ENCODE measurements around the gene TSPEAR.

TSPEAR gene

DNA sequence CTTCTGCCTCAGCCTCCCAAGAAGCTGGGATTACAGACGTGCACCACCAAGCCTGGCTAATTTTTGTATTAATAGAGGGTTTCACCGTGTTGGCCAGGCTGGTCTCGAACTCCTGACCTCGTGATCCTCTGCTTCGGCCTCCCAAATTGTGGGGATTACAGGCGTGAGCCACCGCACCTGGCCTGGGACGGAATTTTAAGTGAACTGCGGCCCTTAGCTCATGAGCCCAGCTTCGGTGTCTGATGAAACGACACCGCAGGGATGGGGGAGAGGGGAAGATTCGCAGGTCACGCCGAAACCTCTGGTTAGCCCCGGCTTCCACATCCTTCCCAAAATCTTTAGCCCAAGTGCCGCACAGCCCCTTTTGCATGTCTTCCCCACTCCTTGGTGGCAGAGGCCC, 217.0 kb downstream of the TSPEAR start:
- H3K4me3 Mint-ChIP-seq, result no peak overlapping the region
- H3K4me1 Mint-ChIP-seq (ENCODE audit: low read depth), result no peaks in the 10 kb centered on the region
- peaks cover 11% of the 10 kb centered on the region for H3K27me3 Mint-ChIP-seq
- no peak overlapping the region for H3K27ac Mint-ChIP-seq
- H3K36me3 Mint-ChIP-seq (ENCODE audit: low read depth), result no peaks in the 10 kb centered on the region
- peaks cover 15% of the 10 kb centered on the region for H3K9me3 Mint-ChIP-seq

- H3K4me1 Mint-ChIP-seq (ENCODE audit: low read depth), result no peaks in the 10 kb centered on the region
- no peaks in the 10 kb centered on the region for H3K36me3 Mint-ChIP-seq (ENCODE audit: low read depth)
- H3K9me3 Mint-ChIP-seq, result peaks cover 15% of the 10 kb centered on the region
- H3K27ac Mint-ChIP-seq, result no peak overlapping the region
- H3K4me3 Mint-ChIP-seq, result no peak overlapping the region
- H3K27me3 Mint-ChIP-seq, result peaks cover 11% of the 10 kb centered on the region
Measured at GRCh38 chr21:44492567-44493385, 218.6 kb downstream of the TSPEAR start.

DNA sequence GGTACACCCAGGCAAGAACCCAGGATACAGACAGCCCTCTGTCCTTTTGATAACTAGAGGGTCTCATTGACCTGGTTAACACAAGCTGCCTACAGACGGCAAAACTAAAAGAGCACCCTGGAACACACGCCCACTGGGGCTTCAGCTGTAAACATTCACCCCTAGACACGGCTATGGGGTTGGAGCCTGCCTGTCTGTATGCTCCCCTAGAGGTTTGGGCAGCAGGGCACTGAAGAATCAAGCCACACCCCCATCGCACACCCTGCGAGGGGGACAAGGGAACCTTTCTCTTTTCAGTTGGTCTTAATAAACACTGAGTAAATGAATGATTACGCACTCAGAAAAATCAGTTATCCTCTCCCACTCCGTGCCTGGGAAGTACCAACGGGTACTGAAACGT, 220.6 kb downstream of the TSPEAR start:
- no peak overlapping the region for H3K4me3 Mint-ChIP-seq
- H3K36me3 Mint-ChIP-seq (ENCODE audit: low read depth), result no peaks in the 10 kb centered on the region
- peaks cover 15% of the 10 kb centered on the region for H3K9me3 Mint-ChIP-seq
- no peaks in the 10 kb centered on the region for H3K4me1 Mint-ChIP-seq (ENCODE audit: low read depth)
- H3K27me3 Mint-ChIP-seq, result peaks cover 11% of the 10 kb centered on the region
- no peak overlapping the region for H3K27ac Mint-ChIP-seq

DNA sequence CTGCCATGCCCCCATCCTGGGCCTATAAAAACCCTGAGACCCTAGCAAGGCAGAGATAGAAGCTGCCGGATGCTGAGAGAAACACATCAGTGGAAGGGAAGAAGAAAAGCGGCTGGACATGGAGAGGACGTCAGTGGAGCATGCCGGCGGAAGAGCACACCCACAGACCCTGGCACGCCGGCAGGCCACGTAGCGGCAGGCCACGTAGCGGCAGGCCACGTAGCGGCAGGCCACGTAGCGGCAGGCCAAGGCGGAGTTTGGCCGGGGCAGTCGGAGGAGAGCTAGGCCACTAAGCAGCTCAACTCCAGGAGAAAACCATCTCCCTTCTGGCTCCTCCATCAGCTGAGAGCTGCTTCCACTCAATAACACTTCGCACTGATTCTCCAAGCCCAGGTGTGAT, 221.0 kb downstream of the TSPEAR start:
- Mint-ChIP-seq H3K4me3 (no peak overlapping the region), H3K27ac (no peak overlapping the region), H3K4me1 (ENCODE audit: low read depth) (no peaks in the 10 kb centered on the region), H3K36me3 (ENCODE audit: low read depth) (no peaks in the 10 kb centered on the region), H3K27me3 (peaks cover 11% of the 10 kb centered on the region), H3K9me3 (peaks cover 15% of the 10 kb centered on the region)

DNA sequence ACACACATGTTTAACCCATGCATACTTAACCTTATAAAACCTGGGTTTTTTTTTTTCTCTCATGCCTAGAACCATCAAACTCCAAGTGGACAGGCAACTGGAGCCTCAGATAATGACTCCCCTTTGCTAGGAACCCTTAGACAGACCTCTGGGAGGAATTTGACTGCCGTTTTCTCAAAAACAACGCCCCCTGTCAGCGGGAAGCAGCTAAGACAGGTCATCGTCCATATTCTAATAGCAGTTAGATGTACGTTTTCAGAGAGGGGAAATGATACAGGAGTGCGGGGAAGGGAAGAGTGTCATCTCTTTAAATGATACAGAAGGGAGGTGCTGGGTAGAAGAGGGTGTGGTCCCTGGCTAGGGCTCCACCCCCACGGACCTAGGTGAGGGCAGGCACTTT, 221.4 kb downstream of the TSPEAR start:
- Mint-ChIP-seq H3K27me3 (peaks cover 11% of the 10 kb centered on the region), H3K27ac (no peak overlapping the region), H3K9me3 (peaks cover 15% of the 10 kb centered on the region), H3K4me1 (ENCODE audit: low read depth) (no peaks in the 10 kb centered on the region), H3K4me3 (no peak overlapping the region), H3K36me3 (ENCODE audit: low read depth) (no peaks in the 10 kb centered on the region)

DNA sequence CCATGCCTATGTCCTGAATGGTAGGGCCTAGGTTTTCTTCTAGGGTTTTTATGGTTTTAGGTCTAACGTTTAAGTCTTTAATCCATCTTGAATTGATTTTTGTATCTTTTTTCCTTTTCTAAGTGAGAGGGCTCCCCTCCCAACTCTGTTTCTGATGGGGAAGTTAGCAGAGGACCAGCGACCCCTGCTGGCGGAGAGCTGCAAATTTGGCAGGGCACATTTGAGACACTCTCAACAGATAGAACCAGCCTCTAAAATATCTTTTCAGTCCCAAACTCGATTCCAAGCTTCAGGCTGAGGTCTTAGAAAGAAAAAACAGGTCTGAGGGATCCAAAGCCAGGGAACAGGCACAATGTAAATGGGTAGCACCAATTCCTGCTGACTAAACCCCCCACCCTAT, 223.5 kb downstream of the TSPEAR start:
- Mint-ChIP-seq H3K27ac (no peak overlapping the region), H3K36me3 (ENCODE audit: low read depth) (no peaks in the 10 kb centered on the region), H3K9me3 (peaks cover 10% of the 10 kb centered on the region), H3K4me1 (ENCODE audit: low read depth) (no peaks in the 10 kb centered on the region), H3K27me3 (peaks cover 11% of the 10 kb centered on the region), H3K4me3 (no peak overlapping the region)

DNA sequence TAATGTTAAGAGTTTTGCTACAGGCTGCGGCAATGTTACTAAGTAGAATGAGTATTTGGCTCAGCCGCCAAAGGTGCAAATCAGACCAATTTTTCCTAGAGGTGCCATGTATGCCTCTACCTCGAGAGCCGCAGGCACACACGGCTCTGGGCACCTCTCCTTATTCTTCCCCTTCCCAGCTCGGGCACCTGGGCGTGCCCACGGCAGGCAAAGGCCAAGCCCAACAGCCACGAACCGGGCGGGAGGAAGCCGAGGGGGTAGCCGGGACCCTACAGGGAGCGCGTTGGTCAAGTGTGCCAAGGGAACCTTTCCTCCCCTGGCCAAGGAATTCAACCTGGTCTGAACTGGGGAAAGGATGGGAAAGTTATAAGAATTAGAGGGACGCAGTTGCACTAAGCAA, 225.1 kb downstream of the TSPEAR start:
- Mint-ChIP-seq H3K36me3 (ENCODE audit: low read depth) (no peaks in the 10 kb centered on the region), H3K27me3 (peaks cover 3% of the 10 kb centered on the region), H3K4me1 (ENCODE audit: low read depth) (no peaks in the 10 kb centered on the region), H3K9me3 (no peaks in the 10 kb centered on the region), H3K4me3 (no peak overlapping the region), H3K27ac (no peak overlapping the region)

GRCh38 chr21:44485796-44486195, 225.6 kb downstream of the TSPEAR start:
- peaks cover 3% of the 10 kb centered on the region for H3K27me3 Mint-ChIP-seq
- no peaks in the 10 kb centered on the region for H3K9me3 Mint-ChIP-seq
- no peak overlapping the region for H3K4me3 Mint-ChIP-seq
- no peak overlapping the region for H3K27ac Mint-ChIP-seq
- no peaks in the 10 kb centered on the region for H3K36me3 Mint-ChIP-seq (ENCODE audit: low read depth)
- no peaks in the 10 kb centered on the region for H3K4me1 Mint-ChIP-seq (ENCODE audit: low read depth)

DNA sequence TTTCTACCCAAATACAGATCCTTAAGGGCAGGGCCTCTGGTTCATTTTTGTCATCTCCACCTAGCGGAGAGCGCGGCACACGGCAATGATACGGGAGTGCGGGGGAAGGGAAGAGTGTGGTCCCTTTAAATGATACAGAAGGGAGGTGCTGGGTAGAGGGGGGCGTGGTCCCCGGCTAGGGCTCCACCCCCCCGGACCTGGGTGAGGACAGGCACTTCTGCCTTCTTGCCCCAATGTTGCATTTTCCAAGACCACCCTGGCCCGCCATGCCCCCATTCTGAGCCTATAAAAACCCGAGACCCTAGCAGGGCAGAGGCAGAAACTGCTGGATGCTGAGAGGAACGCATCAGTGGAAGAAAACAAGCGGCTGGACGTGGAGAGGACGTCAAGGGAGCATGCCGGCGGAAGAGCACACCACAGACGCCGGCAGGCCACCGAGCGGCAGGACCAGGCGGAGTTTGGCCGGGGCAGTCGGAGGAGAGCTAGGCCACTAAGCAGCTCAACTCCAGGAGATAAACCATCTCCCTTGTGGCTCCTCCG, 226.0 kb downstream of the TSPEAR start:
- H3K27me3 Mint-ChIP-seq, result peaks cover 3% of the 10 kb centered on the region
- no peak overlapping the region for H3K4me3 Mint-ChIP-seq
- no peaks in the 10 kb centered on the region for H3K9me3 Mint-ChIP-seq
- no peaks in the 10 kb centered on the region for H3K36me3 Mint-ChIP-seq (ENCODE audit: low read depth)
- no peaks in the 10 kb centered on the region for H3K4me1 Mint-ChIP-seq (ENCODE audit: low read depth)
- no peak overlapping the region for H3K27ac Mint-ChIP-seq

DNA sequence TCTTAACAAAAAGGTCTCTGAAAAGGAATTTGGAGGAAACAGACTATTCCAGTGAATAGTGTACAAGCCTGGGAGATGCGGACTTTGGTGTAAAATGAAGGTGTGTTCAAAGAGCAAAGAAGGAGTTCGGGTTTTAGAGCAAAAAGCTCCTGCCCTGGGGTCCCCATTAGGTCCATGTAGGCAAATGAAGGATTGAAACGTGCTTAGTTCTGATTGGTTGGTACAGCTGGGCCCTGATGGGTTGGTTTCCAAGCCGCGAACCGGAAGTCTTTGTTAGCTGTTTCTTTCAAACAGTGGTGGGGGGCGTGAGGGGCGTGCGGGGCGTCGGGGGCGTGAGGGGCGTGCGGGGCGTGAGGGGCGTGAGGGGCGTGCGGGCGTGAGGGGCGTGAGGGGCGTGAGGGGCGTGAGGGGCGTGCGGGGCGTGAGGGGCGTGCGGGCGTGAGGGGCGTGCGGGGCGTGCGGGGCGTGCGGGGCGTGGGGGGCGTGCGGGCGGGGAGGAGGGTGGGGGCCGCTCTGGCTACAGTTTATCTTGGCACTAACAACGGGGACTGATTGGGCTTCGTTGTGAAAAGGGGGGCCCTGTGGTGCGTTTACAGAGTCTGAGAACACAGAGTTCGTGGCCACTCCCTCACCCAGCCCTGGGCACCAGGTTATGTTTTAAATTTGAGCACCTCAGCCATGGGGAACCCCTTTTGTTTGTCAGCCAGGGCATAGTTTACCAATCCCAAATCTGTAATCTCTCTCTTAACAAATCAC, 226.7 kb downstream of the TSPEAR start:
- no peaks in the 10 kb centered on the region for H3K4me1 Mint-ChIP-seq (ENCODE audit: low read depth)
- H3K9me3 Mint-ChIP-seq, result no peaks in the 10 kb centered on the region
- no peaks in the 10 kb centered on the region for H3K36me3 Mint-ChIP-seq (ENCODE audit: low read depth)
- H3K4me3 Mint-ChIP-seq, result no peak overlapping the region
- H3K27me3 Mint-ChIP-seq, result no peaks in the 10 kb centered on the region
- no peak overlapping the region for H3K27ac Mint-ChIP-seq

DNA sequence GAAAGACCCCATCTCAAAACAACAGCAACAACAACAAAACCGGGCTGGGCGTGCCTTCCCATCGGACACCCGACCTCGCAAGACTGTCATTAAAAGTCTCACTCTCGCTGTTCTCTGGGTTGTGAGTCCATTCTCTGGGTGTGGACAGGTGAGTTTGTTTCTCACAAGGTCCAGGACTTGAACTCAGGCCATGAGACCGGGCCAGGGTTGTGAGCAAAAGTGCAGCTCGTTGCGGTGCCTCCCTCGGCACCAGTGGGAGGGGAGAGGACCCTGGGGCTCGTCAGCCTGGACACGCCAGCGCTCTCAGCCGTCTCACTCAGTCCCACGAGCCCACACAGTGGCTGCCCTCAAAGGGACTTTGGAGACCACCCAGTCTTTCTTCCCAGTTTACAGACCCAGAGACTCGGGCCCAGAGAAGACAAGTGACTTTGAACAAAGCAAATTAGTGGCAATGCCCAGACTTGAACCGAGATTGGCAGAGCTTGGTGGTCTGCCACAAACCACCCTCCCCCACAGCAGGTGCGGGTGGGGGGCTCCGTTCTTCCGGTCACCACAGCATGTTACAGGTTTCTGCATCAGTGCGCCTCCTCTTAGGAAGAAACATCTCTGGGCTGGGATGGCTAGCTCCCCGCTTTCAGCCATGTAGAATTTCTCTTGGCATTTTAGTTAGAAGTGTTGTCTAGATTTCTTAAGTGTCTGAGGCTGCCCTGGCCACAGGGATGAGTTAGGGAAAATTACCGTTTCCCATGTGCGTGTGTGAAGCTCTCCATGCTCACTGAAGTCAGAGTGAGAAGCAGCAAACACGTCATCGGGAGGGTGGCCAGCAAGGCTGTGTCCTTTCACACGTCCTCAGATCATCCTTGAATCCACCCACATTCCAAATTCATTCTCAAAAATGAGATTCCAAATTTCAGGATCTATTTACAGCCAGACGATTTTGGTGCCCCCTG, 227.8 kb downstream of the TSPEAR start:
- Mint-ChIP-seq H3K4me3 (no peak overlapping the region), H3K9me3 (no peaks in the 10 kb centered on the region), H3K27ac (no peak overlapping the region), H3K36me3 (ENCODE audit: low read depth) (no peaks in the 10 kb centered on the region), H3K4me1 (ENCODE audit: low read depth) (no peaks in the 10 kb centered on the region), H3K27me3 (no peaks in the 10 kb centered on the region)

DNA sequence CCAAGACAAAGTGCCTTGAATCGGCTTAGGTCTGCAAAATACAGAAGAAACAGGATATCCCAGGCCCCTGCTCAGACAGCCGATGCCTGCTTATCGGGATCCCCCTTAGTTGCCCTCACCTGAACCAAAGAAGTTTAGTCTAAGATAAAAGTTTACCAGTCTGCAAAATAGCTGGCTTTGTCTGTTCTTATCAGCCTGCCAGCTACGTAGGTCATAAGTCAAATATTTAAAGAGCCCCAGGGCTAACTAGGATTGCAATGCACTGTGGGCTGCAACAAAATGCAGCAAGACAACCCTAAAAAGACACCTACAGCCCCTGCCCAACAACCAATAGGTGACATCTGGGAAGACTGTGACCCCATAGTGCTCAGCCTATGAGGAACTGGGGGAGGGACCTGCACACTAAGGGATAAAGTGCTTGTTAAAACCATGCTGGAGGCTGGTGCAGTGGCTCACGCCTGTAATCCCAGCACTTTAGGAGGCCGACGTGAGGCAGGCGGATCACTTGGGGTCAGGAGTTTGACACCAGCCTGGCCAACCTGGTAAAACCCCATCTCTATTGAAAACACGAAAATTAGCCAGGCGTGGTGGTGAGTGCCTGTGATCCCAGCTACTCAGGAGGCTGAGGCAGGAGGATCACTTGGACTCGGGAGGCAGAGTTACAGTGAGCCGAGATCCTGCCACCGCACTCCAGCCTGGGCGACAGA, 228.6 kb downstream of the TSPEAR start:
- H3K4me1 Mint-ChIP-seq (ENCODE audit: low read depth), result no peaks in the 10 kb centered on the region
- no peaks in the 10 kb centered on the region for H3K27me3 Mint-ChIP-seq
- H3K27ac Mint-ChIP-seq, result no peak overlapping the region
- no peaks in the 10 kb centered on the region for H3K9me3 Mint-ChIP-seq
- H3K4me3 Mint-ChIP-seq, result no peak overlapping the region
- no peaks in the 10 kb centered on the region for H3K36me3 Mint-ChIP-seq (ENCODE audit: low read depth)

- no peaks in the 10 kb centered on the region for H3K36me3 Mint-ChIP-seq (ENCODE audit: low read depth)
- no peaks in the 10 kb centered on the region for H3K9me3 Mint-ChIP-seq
- H3K4me3 Mint-ChIP-seq, result no peak overlapping the region
- no peak overlapping the region for H3K27ac Mint-ChIP-seq
- H3K27me3 Mint-ChIP-seq, result no peaks in the 10 kb centered on the region
- H3K4me1 Mint-ChIP-seq (ENCODE audit: low read depth), result no peaks in the 10 kb centered on the region
Measured at GRCh38 chr21:44480200-44481053, 230.9 kb downstream of the TSPEAR start.

Data from stimulated activated naive CD8-positive, alpha-beta T cell treated with anti-CD3 and anti-CD28 coated beads, Interleukin-15, Interleukin-2, amounts not matched to agents 100 ng/mL and 50 ng/mL, for 24 hours (primary cell).